Natural killer cell (primary cell): ENCODE data around the gene ZBTB37. TPM values are rescaled to one million over a fixed set of nuclear protein-coding genes. Genes with fewer than 3 reads are reported as not detected.
"Not testable (repeated sequence)": the region's sequence is repeated elsewhere in the genome, so short reads cannot be mapped to it uniquely, and the experiment has no call there.

ENCODE experiments used
- ATAC-seq, 3 donors: fragments of 150-1000 bp in 2 of 3; fragments of 200-7000 bp in 1 of 3; cut with Tn5 transposase; 1 replicate in 1 of 3; 2 replicates in 2 of 3; pipeline ENCODE4 v1.10.0; 2021; ENCODE audit warnings: mild to moderate bottlenecking in 2 of 3, moderate library complexity in 2 of 3
- DNase-seq, 2 donors: peaks; one replicate each; pipeline versions ENCODE4 v3.0.0 to v3.0.0-alpha.2; 2013 to 2021; ENCODE audit warnings: mixed read lengths in 1 of 2
- H3K27ac ChIP-seq: one replicate; pipeline ENCODE4 v1.5.1; 2013; ENCODE audit warnings: mild to moderate bottlenecking, low read length
- H3K27me3 ChIP-seq: one replicate; pipeline ENCODE4 v1.6.1; 2013; ENCODE audit warnings: low read length; ENCODE audit not compliant: control insufficient read depth, insufficient read depth
- H3K36me3 ChIP-seq: one replicate; pipeline ENCODE4 v1.6.1; 2013; ENCODE audit warnings: low read length; ENCODE audit not compliant: control insufficient read depth, insufficient read depth
- H3K4me1 ChIP-seq: one replicate; pipeline ENCODE4 v1.6.1; 2013; ENCODE audit warnings: low read length; ENCODE audit not compliant: control insufficient read depth, insufficient read depth
- H3K4me3 ChIP-seq: one replicate; pipeline ENCODE4 v1.5.1; 2013; ENCODE audit warnings: low read length
- H3K9me3 ChIP-seq: one replicate; pipeline ENCODE4 v1.6.1; 2013; ENCODE audit warnings: low read length; ENCODE audit not compliant: control insufficient read depth, insufficient read depth
- H3K27ac Mint-ChIP-seq, 2 donors: one replicate each; pipeline ENCODE4 v1.8.0; 2022; ENCODE audit warnings: mild to moderate bottlenecking in 2 of 2, mixed read lengths in 2 of 2, moderate library complexity in 1 of 2
- H3K27me3 Mint-ChIP-seq, 2 donors: one replicate each; pipeline ENCODE4 v1.8.0; 2022; ENCODE audit warnings: low read depth in 2 of 2, mixed read lengths in 2 of 2
- H3K36me3 Mint-ChIP-seq: one replicate; pipeline ENCODE4 v1.8.0; 2022; ENCODE audit warnings: mixed read lengths
- H3K4me1 Mint-ChIP-seq, 2 donors: one replicate each; pipeline ENCODE4 v1.8.0; 2022; ENCODE audit warnings: mixed read lengths in 2 of 2
- H3K4me3 Mint-ChIP-seq: one replicate; pipeline ENCODE4 v1.8.0; 2022; ENCODE audit warnings: mild to moderate bottlenecking, moderate library complexity, mixed read lengths
- H3K9me3 Mint-ChIP-seq, 2 donors: one replicate each; pipeline ENCODE4 v1.8.0; 2022; ENCODE audit warnings: mixed read lengths in 2 of 2
- WGBS: methylation state at CpG from one replicate; pipeline ENCODE4 v1.1.7; 2013; ENCODE audit warnings: missing lambda C conversion rate; ENCODE audit not compliant: insufficient coverage; 5-methylcytosine and 5-hydroxymethylcytosine counted together
- intact Hi-C: fragments of 100-400 bp; cut with micrococcal nuclease; formaldehyde crosslinking; loops from one replicate; pipeline ENCODE4 v1.14.2; 2022
- total RNA-seq, 4 donors: library from RNA; stranded (reverse); fragments of 120-200 nt in 1 of 4; gene quantifications; one replicate each; pipeline versions ENCODE4 v1.2.3 to v1.2.4, GENCODE V29; 2013 to 2022
- TF ChIP-seq, protein P1 (sequence below): fragments of 200-600 bp; IDR thresholded peaks from one replicate; pipeline ENCODE4 v1.8.0; 2022; ENCODE audit warnings: antibody characterized with exemption

Gene ZBTB37
- total RNA-seq, 3 donors from 2014 or later (not counting 1 experiment from before 2014, with no cell fraction given): 38.2 to 47.3 (median 39.8) TPM

- Mint-ChIP-seq H3K36me3 (peaks cover 20% of the 10 kb centered on the region), H3K9me3 (no peaks in the 10 kb centered on the region), H3K4me1 (peaks cover 15 to 17% of the 10 kb centered on the region in 2 donors), H3K27me3 (no peaks in the 10 kb centered on the region), H3K4me3 (no peak overlapping the region), H3K27ac (no peak overlapping the region)
- intact Hi-C loops: no loop called here
- H3K27ac ChIP-seq: no peak overlapping the region
- DNase-seq (no peak), ATAC-seq (no peak)
- no peak overlapping the region for H3K4me3 ChIP-seq
- peaks cover 38% of the 10 kb centered on the region for H3K36me3 ChIP-seq
- WGBS: 92% methylated on average over 2 of the region's 5 CpGs
- TF ChIP-seq, protein P1, sequence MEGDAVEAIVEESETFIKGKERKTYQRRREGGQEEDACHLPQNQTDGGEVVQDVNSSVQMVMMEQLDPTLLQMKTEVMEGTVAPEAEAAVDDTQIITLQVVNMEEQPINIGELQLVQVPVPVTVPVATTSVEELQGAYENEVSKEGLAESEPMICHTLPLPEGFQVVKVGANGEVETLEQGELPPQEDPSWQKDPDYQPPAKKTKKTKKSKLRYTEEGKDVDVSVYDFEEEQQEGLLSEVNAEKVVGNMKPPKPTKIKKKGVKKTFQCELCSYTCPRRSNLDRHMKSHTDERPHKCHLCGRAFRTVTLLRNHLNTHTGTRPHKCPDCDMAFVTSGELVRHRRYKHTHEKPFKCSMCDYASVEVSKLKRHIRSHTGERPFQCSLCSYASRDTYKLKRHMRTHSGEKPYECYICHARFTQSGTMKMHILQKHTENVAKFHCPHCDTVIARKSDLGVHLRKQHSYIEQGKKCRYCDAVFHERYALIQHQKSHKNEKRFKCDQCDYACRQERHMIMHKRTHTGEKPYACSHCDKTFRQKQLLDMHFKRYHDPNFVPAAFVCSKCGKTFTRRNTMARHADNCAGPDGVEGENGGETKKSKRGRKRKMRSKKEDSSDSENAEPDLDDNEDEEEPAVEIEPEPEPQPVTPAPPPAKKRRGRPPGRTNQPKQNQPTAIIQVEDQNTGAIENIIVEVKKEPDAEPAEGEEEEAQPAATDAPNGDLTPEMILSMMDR: no peak
- H3K9me3 ChIP-seq: no peaks in the 10 kb centered on the region
- H3K27me3 ChIP-seq: no peaks in the 10 kb centered on the region
- H3K4me1 ChIP-seq: no peaks in the 10 kb centered on the region
Observed at GRCh38 chr1:173876732-173877131, 8.6 kb downstream of the ZBTB37 start.

DNA sequence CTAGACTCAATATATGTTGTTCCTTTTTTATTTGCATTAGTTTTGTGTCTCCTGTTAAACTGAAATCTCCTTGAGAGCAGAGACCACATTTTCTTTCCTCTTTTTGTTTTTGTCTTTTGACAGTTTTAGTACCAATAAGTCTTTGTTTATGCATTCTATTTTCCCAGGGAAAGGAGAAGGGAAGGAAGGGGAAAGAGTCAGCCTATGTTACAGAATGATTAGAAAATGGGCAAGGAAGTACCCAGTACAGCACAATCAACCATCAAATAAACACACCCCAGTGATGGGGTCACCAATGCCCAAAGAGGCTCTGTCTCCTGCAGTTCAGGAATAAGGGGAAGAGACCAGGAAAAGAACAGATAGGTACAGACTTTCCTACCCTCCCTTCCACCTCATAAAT lies 10.1 kb downstream of the ZBTB37 start:
- H3K27me3 ChIP-seq: no peaks in the 10 kb centered on the region
- no peaks in the 10 kb centered on the region for H3K9me3 Mint-ChIP-seq
- peaks cover 18% of the 10 kb centered on the region for H3K36me3 Mint-ChIP-seq
- peak overlapping the region in 1 of 2 donors; percentile 27 for H3K27ac Mint-ChIP-seq
- H3K27me3 Mint-ChIP-seq: no peaks in the 10 kb centered on the region
- H3K9me3 ChIP-seq: no peaks in the 10 kb centered on the region
- intact Hi-C loops: no loop called here
- no peak overlapping the region for H3K4me3 ChIP-seq
- TF ChIP-seq, protein P1: no peak
- H3K4me1 Mint-ChIP-seq: peaks cover 8 to 9% of the 10 kb centered on the region in 2 donors
- no peak for ATAC-seq
- no peaks in the 10 kb centered on the region for H3K4me1 ChIP-seq
- H3K27ac ChIP-seq: no peak overlapping the region
- no peak for DNase-seq
- H3K4me3 Mint-ChIP-seq: no peak overlapping the region
- H3K36me3 ChIP-seq: peaks cover 37% of the 10 kb centered on the region

DNA sequence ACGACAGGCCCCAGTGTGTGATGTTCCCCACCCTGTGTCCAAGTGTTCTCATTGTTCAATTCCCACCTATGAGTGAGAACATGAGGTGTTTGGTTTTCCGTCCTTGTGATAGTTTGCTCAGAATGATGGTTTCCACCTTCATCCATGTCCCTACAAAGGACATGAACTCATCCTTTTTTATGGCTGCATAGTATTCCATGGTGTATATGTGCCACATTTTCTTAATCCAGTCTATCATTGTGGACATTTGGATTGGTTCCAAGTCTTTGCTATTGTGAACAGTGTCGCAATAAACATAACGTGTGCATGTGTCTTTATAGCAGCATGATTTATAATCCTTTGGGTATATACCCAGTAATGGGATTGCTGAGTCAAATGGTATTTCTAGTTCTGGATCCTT lies 12.9 kb downstream of the ZBTB37 start:
- H3K27ac Mint-ChIP-seq, ATAC-seq, H3K27me3 Mint-ChIP-seq, H3K9me3 ChIP-seq, H3K4me1 ChIP-seq, DNase-seq, H3K4me3 Mint-ChIP-seq, H3K4me3 ChIP-seq, H3K27ac ChIP-seq, H3K27me3 ChIP-seq, intact Hi-C loops, H3K9me3 Mint-ChIP-seq: not testable (repeated sequence)
- Mint-ChIP-seq H3K36me3 (peaks cover 16% of the 10 kb centered on the region), H3K4me1 (peaks cover 6 to 10% of the 10 kb centered on the region in 2 donors)
- H3K36me3 ChIP-seq: peaks cover 28% of the 10 kb centered on the region
- WGBS: 92% methylated on average over 2 of the region's 4 CpGs

DNA sequence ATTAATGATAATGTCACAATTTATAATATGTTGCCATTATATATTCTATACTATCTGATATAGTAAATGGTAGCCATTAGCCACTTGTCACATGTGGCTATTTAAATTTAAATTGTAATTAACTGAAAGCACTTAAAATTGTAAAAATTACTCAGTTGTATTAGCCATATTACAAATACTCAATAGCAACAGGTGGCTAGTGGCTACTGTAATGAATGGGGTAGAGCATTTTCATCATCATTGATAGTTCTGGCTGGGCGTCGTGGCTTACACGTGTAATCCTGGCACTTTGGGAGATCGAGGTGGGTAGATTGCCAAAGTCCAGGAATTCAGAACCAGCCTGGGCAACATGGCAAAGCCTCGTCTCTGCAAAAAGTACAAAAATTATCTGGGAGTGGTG lies 16.5 kb downstream of the ZBTB37 start:
- TF ChIP-seq, protein P1: no peak
- intact Hi-C loops: no loop called here
- H3K9me3 Mint-ChIP-seq: no peaks in the 10 kb centered on the region
- no peak overlapping the region for H3K4me3 Mint-ChIP-seq
- 98% methylated on average over 5 of the region's 5 CpGs for WGBS
- ATAC-seq (no peak), DNase-seq (no peak)
- no peak overlapping the region for H3K4me3 ChIP-seq
- H3K9me3 ChIP-seq: no peaks in the 10 kb centered on the region
- H3K36me3 Mint-ChIP-seq: no peaks in the 10 kb centered on the region
- peaks cover 36% of the 10 kb centered on the region in 2 donors for H3K4me1 Mint-ChIP-seq
- H3K36me3 ChIP-seq: peaks cover 22% of the 10 kb centered on the region
- H3K27ac Mint-ChIP-seq: no peak overlapping the region
- no peaks in the 10 kb centered on the region for H3K27me3 ChIP-seq
- peaks cover 11% of the 10 kb centered on the region for H3K4me1 ChIP-seq
- no peaks in the 10 kb centered on the region for H3K27me3 Mint-ChIP-seq
- H3K27ac ChIP-seq: no peak overlapping the region
